Activated CD4-positive, alpha-beta T cell treated with anti-CD3 and anti-CD28 coated beads, Interleukin-2, Interleukin-4, amounts not matched to agents 100 ng/mL and 50 ng/mL, durations not matched to agents 16 hours and 8 hours (primary cell): ENCODE data around the gene FBN1.

Experiments used
- DNase-seq: peaks from one replicate; pipeline ENCODE4 v3.0.0-alpha.2; 2020; ENCODE audit warnings: low spot score

The FBN1 gene

DNA sequence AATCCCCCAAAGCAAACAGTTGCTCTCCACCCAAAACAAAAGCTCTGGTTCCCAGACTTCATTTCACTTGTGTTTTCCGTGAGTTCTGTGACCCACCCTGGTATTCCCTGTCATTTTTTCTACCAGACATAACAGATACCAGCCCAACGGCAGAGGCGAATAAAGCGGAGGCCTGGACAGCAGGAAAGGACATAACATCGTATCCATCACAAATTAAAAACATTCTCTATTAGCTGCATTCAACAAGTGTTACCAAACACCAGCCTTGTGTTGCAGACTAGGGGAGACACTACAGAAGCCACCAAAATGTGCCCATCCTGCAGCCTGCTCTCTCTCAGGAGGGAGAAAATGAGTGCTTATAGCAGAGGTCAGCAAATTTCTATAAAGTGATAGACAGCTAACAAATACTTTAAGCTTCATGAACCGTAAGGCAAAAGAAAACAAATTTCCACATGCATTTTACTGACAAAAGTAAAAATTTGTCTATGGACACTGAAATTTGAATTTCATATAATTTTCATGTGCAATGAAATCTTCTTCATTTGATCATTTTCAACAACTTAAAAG lies 7.1 kb upstream of the FBN1 start:
- no peak for DNase-seq

DNA sequence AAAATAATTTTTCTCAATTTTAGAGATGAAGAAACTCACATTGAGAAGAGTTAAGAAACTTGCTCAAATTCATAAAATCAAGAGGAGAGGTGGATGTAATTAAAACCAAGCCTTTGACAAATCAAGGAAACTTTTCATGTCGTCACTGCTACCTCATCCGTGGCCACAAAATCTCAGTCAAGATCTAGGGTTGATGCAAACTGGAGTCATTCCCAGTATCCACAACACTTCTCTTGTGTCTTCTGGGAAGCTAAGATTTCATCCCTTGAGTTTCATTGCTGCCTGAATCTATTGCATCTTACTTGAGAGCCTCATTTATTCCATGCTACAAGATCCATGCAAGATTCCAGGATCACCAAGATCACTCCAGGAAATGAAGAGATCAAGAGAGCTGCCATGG lies 5.4 kb upstream of the FBN1 start:
- no peak for DNase-seq

DNA sequence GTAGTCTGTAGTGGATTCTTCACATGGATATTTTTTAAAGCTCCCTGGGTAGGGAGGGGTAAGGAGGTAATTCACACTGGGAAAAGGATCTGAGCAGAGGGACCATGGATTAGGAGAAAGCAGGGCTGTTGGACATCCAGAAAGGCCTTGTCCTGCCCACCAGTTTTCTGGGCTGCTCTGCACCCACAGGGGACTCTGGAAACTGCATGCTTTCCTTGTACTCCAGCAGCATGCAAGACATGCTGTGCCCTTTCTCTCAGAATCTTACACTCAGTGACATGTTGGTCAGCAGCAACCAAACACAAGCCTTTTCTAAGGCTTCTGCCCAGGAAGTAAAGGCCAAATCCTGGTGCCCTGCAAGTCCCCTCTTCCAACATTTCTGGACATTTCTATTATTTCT lies 2.5 kb upstream of the FBN1 start:
- DNase-seq: no peak

DNA sequence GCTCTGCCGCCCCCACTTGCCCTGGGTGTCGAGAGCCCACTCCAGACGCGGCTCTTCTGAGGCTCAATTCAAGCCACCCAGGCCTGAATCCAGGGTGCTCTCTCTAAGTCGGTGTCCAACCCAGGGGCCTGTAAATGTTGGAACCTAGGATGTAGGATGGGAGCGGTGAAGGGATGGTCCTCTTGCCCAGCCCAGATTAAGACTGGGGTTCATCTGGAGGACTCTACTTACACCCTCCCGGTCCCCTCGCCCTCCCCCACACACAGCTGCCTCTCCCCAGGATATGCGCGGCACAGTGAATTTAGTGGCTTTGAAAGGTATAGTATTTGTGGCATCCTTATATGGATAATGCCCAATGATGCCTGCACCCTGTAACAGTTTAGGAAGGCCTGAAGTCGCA lies 822 bp upstream of the FBN1 start:
- no peak for DNase-seq

DNA sequence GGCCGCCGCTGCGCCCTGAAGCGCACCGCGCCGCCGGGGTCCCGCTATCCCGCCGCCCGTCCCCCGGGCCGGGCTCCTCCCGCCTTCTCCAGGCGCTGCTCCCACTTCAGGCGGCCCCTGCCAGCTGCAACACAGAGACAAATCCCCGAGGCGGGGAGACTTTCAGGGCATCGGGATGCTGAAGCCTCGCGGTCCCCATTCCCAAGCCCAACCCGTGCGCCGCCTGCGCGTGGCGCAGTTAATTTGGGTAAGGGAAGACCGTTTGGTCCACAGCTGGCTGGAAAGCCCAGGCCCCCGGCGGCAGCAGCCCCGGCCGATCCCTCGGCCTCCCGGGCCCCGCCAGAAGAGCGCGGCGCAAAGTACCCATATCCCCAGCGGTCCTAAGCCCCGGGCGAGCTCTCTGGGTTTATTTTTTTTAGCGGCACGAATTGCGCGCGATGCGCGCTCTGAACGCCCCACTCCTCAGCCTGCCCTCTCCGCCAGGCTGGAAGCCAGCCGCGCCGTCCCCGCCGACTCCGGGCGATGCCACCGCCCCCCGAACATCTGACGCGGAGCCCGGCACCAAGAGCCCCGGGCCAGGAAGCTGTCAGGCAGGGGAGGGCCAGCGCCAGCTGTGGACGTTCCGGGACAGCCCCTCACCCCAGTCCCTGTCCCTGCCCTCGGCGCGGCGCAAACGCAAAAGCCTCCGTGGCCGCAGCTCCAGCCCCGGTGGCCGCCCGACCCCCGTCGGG lies 517 bp downstream of the FBN1 start:
- no peak for DNase-seq

DNA sequence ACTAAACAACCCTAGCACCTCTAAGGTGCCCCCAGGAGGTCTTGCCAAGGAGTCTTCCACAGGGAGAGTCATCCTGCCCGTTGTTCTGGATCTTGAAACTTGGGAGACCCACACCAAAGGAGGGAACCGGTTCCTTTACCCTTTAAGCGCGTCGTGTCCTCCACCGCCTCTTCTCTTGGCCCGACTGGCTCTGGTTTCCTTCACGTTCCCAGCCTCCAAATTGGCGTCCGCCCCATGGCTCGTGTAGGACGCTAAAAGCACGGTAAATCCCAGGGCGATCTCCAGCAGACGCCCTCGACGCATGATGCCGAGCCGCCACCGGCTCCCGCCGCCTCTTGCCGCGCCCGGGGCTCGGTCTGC lies 1.1 kb downstream of the FBN1 start:
- no peak for DNase-seq

DNA sequence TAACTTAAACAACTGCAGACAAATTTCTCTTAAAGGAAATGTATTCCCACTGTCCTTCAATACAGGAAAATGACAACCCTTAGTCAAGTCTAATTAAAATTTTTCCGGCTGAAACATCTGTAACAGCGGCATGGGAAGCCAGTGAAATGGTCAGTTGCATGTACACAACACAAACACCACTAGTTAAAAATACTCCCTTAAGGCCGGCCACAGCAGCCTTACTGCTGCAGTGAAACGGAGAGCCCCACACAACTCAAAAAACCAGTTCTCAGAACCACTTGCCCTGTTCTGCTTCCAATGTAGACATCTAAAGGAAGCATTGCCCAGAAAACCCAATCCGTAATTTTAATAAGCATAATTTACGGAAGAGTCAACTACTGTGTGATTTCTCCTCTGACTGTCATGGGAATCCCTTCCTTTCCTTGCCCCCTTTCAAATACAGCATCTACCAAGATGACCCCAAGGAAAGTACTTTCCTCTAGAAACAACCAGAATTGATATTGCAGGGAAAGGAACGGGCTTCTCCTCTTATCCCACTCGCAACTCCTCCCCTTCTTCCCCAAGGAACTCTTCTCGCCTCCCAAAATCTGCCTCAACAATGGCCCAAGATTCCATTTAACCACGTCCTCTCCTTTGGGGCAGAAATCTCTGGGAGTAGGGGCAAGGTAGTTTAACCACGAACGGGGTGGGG lies 1.6 kb downstream of the FBN1 start:
- DNase-seq: no peak

DNA sequence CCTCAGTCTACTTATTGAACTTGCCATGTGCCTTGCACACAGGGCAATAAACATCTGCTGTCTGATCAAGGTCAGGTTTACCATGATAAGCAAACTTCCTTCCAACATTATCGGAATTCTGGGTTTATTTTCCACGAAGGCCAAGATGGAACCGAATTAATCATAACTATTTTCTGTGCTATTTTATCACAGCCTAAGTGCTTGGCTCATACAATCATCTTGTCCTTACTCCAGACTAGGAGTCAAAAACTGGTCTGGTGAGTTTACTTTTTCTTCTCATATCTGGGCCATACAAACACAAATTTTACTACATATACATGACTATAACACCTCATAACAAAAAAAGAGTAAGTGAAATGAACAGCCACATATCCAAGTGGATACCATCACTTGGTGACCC lies 2.3 kb downstream of the FBN1 start:
- no peak for DNase-seq

DNA sequence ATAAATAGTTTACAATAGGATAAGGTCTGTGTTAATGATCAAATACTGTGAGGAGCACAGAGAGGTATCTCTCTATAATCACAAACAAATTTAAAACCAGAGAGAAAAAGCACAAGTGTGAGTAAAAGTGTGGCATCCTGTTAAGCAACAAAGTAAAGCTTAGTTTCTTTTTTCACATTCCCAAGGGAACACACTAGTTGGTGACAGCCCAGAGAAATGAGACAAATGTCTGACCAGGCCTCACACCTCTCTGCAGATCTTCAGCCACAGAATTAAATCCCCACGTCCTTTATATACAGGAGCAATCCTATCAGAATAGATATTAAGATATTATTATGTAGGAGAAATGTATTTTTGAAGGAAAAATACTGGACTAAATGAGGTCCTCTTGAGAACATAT lies 2.7 kb downstream of the FBN1 start:
- no peak for DNase-seq

DNA sequence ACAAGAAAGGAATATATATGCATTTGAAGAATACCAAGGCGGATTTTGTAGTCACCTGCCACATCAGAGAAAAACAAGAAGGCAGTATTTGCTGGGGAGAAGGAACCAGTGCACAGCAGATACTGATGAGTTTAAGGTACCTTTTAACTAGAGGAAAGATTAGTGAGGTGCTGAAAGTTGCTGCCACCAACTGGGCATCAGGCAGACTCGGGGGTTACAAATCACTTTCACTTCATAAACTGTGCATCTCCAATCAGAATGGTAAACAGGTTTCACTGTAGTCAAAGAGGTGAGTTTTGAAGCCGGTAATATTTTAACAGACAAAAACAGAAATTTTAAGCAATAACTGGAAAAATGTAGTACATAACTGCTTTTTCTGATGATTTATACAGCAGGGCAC lies 4.1 kb downstream of the FBN1 start:
- DNase-seq: no peak

DNA sequence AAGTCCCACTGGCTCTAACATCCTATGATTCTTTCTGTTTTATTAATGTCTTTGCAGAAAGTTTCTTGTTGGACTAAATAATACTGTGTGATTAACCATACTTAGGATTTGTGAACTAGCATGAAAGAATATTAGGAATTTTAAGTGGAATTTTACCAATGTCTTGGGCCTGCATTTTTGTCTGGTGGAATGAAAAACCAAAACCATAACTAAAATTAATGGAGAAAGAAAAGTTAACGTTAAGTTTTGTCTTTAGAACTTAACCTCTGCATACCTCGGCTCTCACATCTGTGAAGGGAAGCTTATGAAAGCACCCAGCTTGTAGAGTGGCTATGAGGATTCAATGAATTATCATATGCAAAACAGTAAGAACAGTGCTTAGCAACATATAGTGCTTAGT lies 6.5 kb downstream of the FBN1 start:
- no peak for DNase-seq

DNA sequence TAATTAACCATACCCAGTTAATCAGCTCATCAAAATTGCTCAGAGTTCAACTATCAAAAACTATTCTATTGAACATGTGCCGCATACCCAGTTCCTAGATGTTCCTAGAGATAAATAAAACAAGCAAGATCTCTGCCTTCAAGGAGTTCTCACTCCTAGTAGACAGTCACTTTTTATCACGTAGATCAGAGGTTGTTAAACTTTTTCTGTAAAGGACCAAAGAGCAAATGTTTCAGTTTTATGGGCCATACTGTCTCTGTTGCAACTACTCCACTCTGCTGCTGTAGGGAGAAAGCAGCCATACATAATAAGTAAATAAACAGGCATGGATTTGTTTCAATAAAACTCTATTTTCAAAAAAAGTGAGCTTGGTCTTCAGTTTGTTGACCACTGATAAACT lies 7.9 kb downstream of the FBN1 start:
- no peak for DNase-seq

DNA sequence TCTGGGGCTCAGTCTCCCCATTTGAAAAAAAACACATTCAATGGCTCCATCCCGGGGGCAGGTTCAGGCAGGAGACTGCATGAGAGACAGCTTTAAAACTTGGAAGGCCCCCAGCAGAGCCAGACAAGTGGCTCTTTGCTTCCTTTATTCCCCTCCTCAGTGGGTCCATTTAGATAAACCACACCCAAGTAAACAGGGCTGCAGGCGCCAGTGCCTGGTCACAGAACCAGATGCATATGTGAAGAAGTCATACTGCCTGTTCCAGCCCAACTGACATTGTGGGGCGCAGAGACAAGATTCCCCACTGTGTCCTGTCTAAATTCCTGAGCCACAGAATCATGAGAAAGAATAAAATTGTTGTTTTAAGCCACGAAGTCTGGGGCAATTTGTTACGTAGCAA lies 9.0 kb downstream of the FBN1 start:
- DNase-seq: no peak

DNA sequence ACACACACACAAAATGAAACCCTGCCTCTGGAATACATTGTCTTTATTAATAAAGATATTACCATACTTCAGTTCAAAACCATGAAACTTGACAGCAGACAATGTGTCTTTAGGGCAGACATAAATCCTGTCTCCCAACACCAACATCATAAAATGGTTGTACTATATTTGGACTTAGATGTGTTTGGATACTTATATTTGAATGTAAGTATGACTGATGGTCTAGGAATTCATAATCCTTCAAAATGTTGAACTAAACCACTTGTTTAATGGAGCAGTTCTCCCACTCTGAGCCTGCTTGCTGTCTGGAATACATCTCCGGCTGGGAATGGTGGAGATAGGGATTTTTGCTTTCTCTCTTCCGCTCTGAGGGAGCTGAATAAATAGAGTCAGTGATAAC lies 10.6 kb downstream of the FBN1 start:
- no peak for DNase-seq

DNA sequence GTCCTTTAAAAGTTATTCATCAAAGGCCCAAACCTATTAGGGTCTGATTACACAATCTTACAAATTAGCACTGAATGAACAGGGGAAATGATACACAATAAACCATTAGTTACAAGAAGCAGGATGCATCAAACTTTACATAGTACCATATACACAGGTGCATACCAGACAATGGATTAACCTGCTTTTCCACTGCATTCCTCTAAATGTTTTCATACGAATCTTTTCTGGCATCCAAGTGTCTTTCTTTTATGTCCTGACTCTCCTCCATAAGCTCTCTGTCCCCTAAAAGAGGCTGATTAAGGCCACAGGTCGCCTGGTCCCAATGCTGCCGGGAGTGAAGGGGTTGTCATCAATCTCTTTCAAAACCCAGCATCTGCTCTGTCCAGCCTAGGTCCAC lies 11.4 kb downstream of the FBN1 start:
- no peak for DNase-seq

DNA sequence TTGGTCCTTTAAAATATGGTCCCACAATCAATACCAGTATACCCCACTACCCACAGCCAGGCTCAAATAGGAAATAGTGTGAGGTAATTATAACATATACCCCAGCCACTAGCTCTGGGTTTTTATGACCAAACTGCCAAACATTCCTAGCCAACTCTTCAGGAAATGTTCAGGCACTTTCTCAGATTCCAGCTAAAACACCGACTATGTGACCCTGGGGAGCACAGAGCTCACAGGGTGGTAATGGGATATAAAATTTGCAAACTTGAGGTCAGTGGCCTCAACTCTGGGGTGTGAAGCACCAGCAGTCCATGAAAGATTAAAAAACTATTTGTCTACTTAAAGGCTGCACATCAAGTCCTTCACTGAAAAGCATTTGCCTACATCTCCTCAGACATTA lies 12.9 kb downstream of the FBN1 start:
- DNase-seq: no peak

DNA sequence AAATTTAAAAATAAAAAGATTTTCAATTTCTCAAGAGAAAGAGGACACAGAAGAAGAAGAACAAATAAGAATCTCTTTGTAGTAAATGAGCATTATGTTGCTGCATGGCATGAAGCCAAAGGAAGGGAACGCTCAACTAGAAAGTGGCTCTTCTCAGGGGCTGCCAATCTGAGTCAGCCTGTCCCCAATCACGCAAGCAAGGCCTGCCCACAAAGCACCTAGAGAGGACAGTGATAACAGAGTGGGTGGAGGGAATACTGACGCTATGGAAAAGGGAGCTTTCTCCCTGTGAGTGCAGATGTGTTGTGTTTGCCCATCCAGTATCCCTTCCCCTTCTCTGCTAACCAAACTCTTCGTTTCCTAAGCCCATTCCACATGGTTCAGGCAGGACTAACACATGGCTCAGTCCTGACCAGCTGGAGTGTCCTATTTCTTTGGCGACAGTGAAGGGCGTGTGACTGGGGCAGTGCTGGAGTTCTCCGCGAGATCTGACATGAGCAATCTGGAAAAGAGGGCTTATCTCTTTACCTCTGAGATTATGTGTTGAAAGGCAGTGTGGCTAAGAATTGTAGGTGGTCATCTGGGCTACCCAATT lies 14.2 kb downstream of the FBN1 start:
- DNase-seq: peak; percentile 28

DNA sequence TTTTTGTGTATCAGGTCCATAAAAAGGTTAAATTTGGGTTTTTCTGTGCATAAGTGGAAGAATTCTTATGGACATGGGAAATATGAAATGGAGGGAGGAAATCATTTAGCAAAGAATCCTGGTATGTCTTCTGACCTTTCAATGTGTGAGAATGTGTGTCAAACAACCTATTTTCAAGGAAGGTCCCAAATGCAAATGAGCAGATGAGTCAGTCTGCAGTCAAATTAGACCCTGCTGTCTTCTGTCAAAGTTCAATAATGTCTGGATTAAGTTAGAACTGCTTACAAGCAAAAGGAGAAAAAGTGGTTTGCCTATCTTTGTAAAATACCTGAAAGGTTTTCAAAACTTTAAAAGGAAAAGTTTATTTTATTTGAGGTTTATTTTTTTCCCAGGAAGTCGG lies 15.3 kb downstream of the FBN1 start:
- no peak for DNase-seq

DNA sequence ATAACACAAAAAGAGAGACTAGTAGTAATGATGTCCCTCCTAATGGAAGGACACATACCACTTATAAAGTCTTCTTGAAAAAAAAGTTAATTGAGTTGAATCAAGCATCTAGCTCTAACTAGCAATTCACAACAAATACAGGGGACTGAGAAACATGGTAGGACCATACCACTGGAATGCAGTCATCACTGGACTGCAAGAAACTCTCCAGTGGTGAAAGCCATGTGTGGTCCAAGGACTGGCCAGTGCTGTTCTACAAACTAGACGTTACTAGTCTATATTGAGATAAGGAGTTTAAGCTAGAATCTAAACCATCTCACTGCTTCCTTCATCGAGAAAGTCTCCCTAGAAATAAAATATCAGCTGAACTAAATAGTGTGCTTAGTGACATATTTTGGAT lies 16.7 kb downstream of the FBN1 start:
- no peak for DNase-seq

DNA sequence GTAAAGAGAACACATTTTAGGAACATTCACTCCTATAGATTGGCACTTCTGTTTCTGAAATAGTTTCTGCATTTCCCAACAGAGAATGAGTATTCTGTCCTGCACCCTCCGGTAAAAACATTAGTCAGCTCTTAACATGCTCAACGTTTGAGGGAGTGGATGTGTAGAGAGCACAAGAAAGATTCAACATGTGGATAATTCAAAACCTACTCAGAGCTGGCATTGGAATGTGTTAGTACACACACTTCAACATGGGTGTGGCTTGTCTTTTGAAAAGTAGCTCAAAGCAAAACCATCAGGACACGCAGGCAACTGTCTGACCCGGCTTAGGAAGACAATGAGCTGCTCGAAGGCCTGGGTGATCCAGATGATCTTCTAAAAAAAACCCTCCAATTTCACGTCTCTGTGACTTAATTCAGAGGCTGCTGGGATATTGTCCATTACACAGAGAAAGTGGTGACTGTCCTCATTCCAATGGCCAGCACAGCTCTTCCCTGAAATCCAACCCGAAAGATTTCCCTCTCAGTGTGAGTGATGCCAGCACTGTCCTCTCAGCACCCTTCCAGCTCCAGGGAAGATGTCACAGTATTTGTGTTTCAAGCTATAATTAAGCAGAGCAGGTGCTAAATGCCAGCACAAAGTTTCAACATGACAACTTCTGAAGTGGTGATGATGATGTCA lies 18.1 kb downstream of the FBN1 start:
- no peak for DNase-seq

DNA sequence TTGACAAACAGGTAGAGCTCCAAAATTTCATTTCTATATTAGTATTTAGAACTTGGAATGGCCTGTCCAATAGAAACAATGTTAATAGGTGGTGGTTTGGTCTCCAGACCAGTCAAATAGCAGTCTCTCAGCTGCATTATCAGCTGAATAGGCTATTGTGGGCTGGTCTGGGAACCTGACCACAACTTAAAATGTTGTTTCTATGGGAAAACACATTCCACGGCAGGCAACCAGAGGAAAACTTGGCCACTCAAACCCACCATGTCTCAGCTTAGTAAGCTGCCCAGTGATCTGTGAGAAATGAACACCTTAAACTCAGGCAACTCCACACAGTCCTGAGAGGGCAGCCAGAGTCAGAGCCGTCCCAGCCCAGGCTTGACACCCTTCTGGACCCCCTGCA lies 20.4 kb downstream of the FBN1 start:
- no peak for DNase-seq

DNA sequence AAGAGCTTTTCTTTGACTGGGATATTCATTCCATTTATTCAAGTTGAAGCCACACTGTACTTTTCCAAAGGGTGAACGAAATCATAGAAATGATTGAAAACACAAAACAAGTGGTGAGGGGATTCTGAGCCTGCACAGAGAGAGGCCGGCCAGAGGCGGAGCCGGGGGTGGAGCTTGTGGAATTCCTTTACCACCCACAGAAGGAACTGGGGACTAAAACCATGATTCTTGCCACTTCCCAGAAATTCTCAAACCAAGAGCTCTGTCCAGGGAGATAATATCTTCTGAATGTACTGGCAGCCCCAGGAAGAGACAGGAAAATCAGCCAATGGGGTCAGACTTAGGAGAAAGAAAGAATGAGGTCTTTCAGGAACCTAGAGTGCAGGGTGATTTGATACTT lies 20.8 kb downstream of the FBN1 start:
- no peak for DNase-seq

DNA sequence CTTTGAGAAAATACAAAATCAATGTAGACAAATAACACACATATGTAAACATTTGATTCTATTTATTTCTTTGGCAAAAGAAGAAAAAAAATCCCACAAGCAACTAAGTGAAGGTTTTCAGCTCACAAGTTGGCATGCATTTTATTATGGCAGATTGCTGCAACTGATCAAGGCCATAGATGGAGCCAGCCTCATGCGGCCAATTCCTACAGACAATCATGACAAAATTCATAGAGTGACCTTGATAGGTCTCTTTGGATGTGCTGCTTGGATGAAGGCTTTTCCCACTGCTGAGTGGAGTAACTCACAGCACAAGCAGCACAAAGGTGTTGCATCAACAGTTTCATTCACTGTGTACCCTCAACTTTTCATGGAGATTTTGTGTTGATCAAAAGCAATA lies 22.1 kb downstream of the FBN1 start:
- no peak for DNase-seq
